ENCODE data around the gene NSMCE1.
"Not testable (repeated sequence)": the region's sequence is repeated elsewhere in the genome, so short reads cannot be mapped to it uniquely, and the experiment has no call there.

The NSMCE1 gene

GRCh38 chr16:27269300-27270150, 953 bp upstream of the NSMCE1 start:
- no peak for DNase-seq (ENCODE audit: low read depth)

GRCh38 chr16:27267037-27267677, 1.4 kb downstream of the NSMCE1 start:
- no peak for DNase-seq (ENCODE audit: low read depth)

GRCh38 chr16:27265982-27266381, 2.6 kb downstream of the NSMCE1 start:
- no peak for DNase-seq (ENCODE audit: low read depth)

- DNase-seq (ENCODE audit: low read depth): peak; percentile 53
These were observed 4.4 kb downstream of the NSMCE1 start for GRCh38 chr16:27264151-27264550.

GRCh38 chr16:27262904-27263423, 5.6 kb downstream of the NSMCE1 start:
- DNase-seq (ENCODE audit: low read depth): not testable (repeated sequence)

GRCh38 chr16:27259710-27260109, 8.9 kb downstream of the NSMCE1 start:
- no peak for DNase-seq (ENCODE audit: low read depth)

GRCh38 chr16:27258241-27258734, 10.3 kb downstream of the NSMCE1 start:
- no peak for DNase-seq (ENCODE audit: low read depth)

GRCh38 chr16:27257271-27257670, 11.3 kb downstream of the NSMCE1 start:
- no peak for DNase-seq (ENCODE audit: low read depth)

- DNase-seq (ENCODE audit: low read depth): no peak
These were observed 11.7 kb downstream of the NSMCE1 start for GRCh38 chr16:27256861-27257260.

GRCh38 chr16:27254262-27254811, 14.2 kb downstream of the NSMCE1 start:
- no peak for DNase-seq (ENCODE audit: low read depth)

GRCh38 chr16:27253526-27253930, 15.0 kb downstream of the NSMCE1 start:
- DNase-seq (ENCODE audit: low read depth): peak; percentile 63

- DNase-seq (ENCODE audit: low read depth): no peak
These were observed 16.4 kb downstream of the NSMCE1 start for GRCh38 chr16:27252206-27252585.

- DNase-seq (ENCODE audit: low read depth): no peak
These were observed 16.9 kb downstream of the NSMCE1 start for GRCh38 chr16:27251541-27252205.

- not testable (repeated sequence) for DNase-seq (ENCODE audit: low read depth)
These were observed 19.7 kb downstream of the NSMCE1 start for GRCh38 chr16:27248886-27249285.

- DNase-seq (ENCODE audit: low read depth): no peak
These were observed 20.5 kb downstream of the NSMCE1 start for GRCh38 chr16:27248036-27248435.

GRCh38 chr16:27247076-27247475, 21.5 kb downstream of the NSMCE1 start:
- not testable (repeated sequence) for DNase-seq (ENCODE audit: low read depth)

- DNase-seq (ENCODE audit: low read depth): no peak
These were observed 22.1 kb downstream of the NSMCE1 start for GRCh38 chr16:27246439-27246838.

GRCh38 chr16:27245276-27246172, 23.0 kb downstream of the NSMCE1 start:
- peak; percentile 94 for DNase-seq (ENCODE audit: low read depth)

GRCh38 chr16:27244363-27244755, 24.2 kb downstream of the NSMCE1 start:
- DNase-seq (ENCODE audit: low read depth): no peak

- no peak for DNase-seq (ENCODE audit: low read depth)
These were observed 24.7 kb downstream of the NSMCE1 start for GRCh38 chr16:27243725-27244362.
